SU-DHL-6 (cell line): ENCODE data around the gene ESYT2.

Experiments
- H2AFZ ChIP-seq: fragments of 200-600 bp; sonication (generic); 2 replicates; pipeline ENCODE4 v1.6.1; 2014; ENCODE audit warnings: low read depth, mild to moderate bottlenecking, moderate library complexity, mixed read lengths, antibody characterized with exemption, low read length; ENCODE audit not compliant: severe bottlenecking
- H3F3A ChIP-seq: fragments of 200-600 bp; shearing (Covaris generic); 2 replicates; pipeline ENCODE4 v1.6.0; 2016; ENCODE audit warnings: antibody characterized with exemption, mild to moderate bottlenecking; ENCODE audit not compliant: insufficient read depth
- H3K27ac ChIP-seq: fragments of 200-600 bp; sonication (generic); 2 replicates; pipeline ENCODE4 v1.5.1; 2016; ENCODE audit warnings: low read depth, mild to moderate bottlenecking, low read length, moderate library complexity, mixed read lengths
- H3K27me3 ChIP-seq: fragments of 200-600 bp; sonication (generic), shearing (Covaris generic); 2 replicates; pipeline ENCODE4 v1.6.0; 2014; ENCODE audit warnings: mild to moderate bottlenecking, low read length
- H3K36me3 ChIP-seq: fragments of 200-600 bp; sonication (generic); 2 replicates; pipeline ENCODE4 v1.6.1; 2014; ENCODE audit warnings: mild to moderate bottlenecking, low read length, mixed read lengths
- H3K4me2 ChIP-seq: fragments of 300-600, 200-600 bp; shearing (Covaris generic), sonication (generic); 2 replicates; pipeline ENCODE4 v1.6.0; 2014; ENCODE audit warnings: low read length, low read depth, mild to moderate bottlenecking; ENCODE audit not compliant: poor library complexity, severe bottlenecking
- H3K4me3 ChIP-seq: fragments of 200-600 bp; sonication (generic); 2 replicates; pipeline ENCODE4 v1.5.1; 2014; ENCODE audit warnings: antibody characterized with exemption, low read length, mild to moderate bottlenecking, mixed read lengths; ENCODE audit not compliant: insufficient read depth, poor library complexity, severe bottlenecking
- H3K79me2 ChIP-seq: fragments of 200-600 bp; sonication (generic); 2 replicates; pipeline ENCODE4 v1.6.1; 2014; ENCODE audit warnings: mild to moderate bottlenecking, low read length, moderate library complexity; ENCODE audit not compliant: insufficient read depth
- H3K9ac ChIP-seq: fragments of 200-600 bp; sonication (generic); 2 replicates; pipeline ENCODE4 v1.7.0; 2014; ENCODE audit warnings: mild to moderate bottlenecking, low read length
- H3K9me2 ChIP-seq: fragments of 200-600 bp; sonication (generic); replicated peaks from 2 replicates; pipeline ENCODE4 v1.6.1; 2014; ENCODE audit warnings: low read length; ENCODE audit not compliant: insufficient read depth
- H3K9me3 ChIP-seq: fragments of 200-600 bp; sonication (generic); 2 replicates; pipeline ENCODE4 v1.6.1; 2014; ENCODE audit warnings: low read length, mixed read lengths; ENCODE audit not compliant: insufficient read depth
- H4K20me1 ChIP-seq: fragments of 200-600 bp; sonication (generic); 2 replicates; pipeline ENCODE4 v1.6.1; 2014; ENCODE audit warnings: low read depth, mild to moderate bottlenecking, antibody characterized with exemption, low read length, moderate library complexity, mixed read lengths
- CTCF ChIP-seq: fragments of 200-600 bp; sonication (generic); IDR thresholded peaks from one replicate; pipeline ENCODE4 v1.5.1; 2017; ENCODE audit warnings: antibody characterized with exemption, mild to moderate bottlenecking, low read length, moderate library complexity; ENCODE audit not compliant: insufficient read depth, poor library complexity, severe bottlenecking
- EZH2phosphoT487 ChIP-seq: fragments of 200-600 bp; sonication (generic), shearing (Covaris generic); conservative IDR thresholded peaks from 2 replicates; pipeline ENCODE4 v1.6.1; 2018; ENCODE audit warnings: mild to moderate bottlenecking, antibody characterized with exemption, low read length, moderate library complexity, mixed read lengths

ESYT2 gene

GRCh38 chr7:158728911-158729645 lies 100.2 kb downstream of the ESYT2 start:
- no peak for TF ChIP-seq CTCF
- TF ChIP-seq EZH2phosphoT487, result no peak
- H3K9me3 ChIP-seq, result no peaks in the 10 kb centered on the region
- no peak overlapping the region for H3K4me3 ChIP-seq

GRCh38 chr7:158727690-158728089 lies 101.6 kb downstream of the ESYT2 start:
- no peak overlapping the region for H3K4me2 ChIP-seq
- H3K9me3 ChIP-seq, result no peaks in the 10 kb centered on the region
- no peaks in the 10 kb centered on the region for H3K27me3 ChIP-seq
- H4K20me1 ChIP-seq, result no peaks in the 10 kb centered on the region
- H3K79me2 ChIP-seq, result no peaks in the 10 kb centered on the region
- H3F3A ChIP-seq, result no peaks in the 10 kb centered on the region
- no peak overlapping the region for H2AFZ ChIP-seq
- no peak overlapping the region for H3K27ac ChIP-seq
- no peaks in the 10 kb centered on the region for H3K9me2 ChIP-seq
- H3K4me3 ChIP-seq, result no peak overlapping the region
- no peak overlapping the region for H3K9ac ChIP-seq
- TF ChIP-seq EZH2phosphoT487 (no peak), CTCF (no peak)
- no peaks in the 10 kb centered on the region for H3K36me3 ChIP-seq

More at GRCh38 chr7:158728911-158729645, 100.2 kb downstream of the ESYT2 start:
- no peaks in the 10 kb centered on the region for H3K36me3 ChIP-seq
- H4K20me1 ChIP-seq, result no peaks in the 10 kb centered on the region
- no peaks in the 10 kb centered on the region for H3K27me3 ChIP-seq
- H2AFZ ChIP-seq, result no peak overlapping the region
- no peaks in the 10 kb centered on the region for H3F3A ChIP-seq
- H3K9me2 ChIP-seq, result no peaks in the 10 kb centered on the region
- H3K4me2 ChIP-seq, result no peak overlapping the region
- no peaks in the 10 kb centered on the region for H3K79me2 ChIP-seq
- H3K9ac ChIP-seq, result no peak overlapping the region
- no peak overlapping the region for H3K27ac ChIP-seq

GRCh38 chr7:158726277-158726807 lies 103.0 kb downstream of the ESYT2 start:
- Histone ChIP-seq H3K9me2 (no peaks in the 10 kb centered on the region), H4K20me1 (no peaks in the 10 kb centered on the region), H2AFZ (no peak overlapping the region), H3K27me3 (no peaks in the 10 kb centered on the region), H3K9me3 (no peaks in the 10 kb centered on the region), H3F3A (no peaks in the 10 kb centered on the region), H3K79me2 (no peaks in the 10 kb centered on the region), H3K27ac (no peak overlapping the region), H3K4me3 (no peak overlapping the region), H3K9ac (no peak overlapping the region), H3K36me3 (no peaks in the 10 kb centered on the region), H3K4me2 (no peak overlapping the region)
- TF ChIP-seq EZH2phosphoT487 (no peak), CTCF (no peak)
